ENCODE measurements around the gene KPNA4.

DNA sequence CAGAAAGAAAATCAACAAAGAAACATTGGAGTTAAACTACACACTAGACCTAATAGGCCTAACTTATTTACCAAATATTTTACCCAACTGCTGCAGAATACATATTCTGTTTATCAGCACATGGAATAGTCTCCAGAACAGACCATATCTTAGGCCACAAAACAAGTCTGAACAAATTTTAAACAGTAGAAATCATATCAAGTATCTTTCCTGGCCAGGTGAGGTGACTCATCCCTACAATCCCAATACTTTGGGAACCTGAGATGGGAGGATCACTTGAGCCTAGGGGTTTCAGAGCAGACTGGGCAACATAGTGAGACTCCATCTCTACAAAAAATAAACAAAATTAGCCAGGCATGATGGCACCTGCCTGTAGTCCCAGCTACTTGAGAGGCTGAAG lies 18.1 kb upstream of the KPNA4 start:
- no peak for TF ChIP-seq CTCF (IDR thresholded peaks at IDR 0.05)
- TF ChIP-seq POLR2AphosphoS5 (IDR thresholded peaks at IDR 0.05), result no peak

Measured in sigmoid colon (tissue), 4 donors.